ENCODE data around the gene SLC1A4. TPM values are rescaled to one million over a fixed set of nuclear protein-coding genes. Genes with fewer than 3 reads are reported as not detected.

SLC1A4 gene
- polyA plus RNA-seq, 3 donors from 2014 or later: 7.0 to 10.4 (median 8.2) TPM

Other genes with a start within 250 kb of the SLC1A4 start
- gene CEP68, start 67.0 kb downstream of the SLC1A4 start, polyA plus RNA-seq: 1 to 10 TPM; 5.8 to 8.6 (median 7.9) TPM
- gene RAB1A, start 140.7 kb downstream of the SLC1A4 start, polyA plus RNA-seq: 10 to 100 TPM; 32.7 to 84.7 (median 43.8) TPM
- gene ACTR2, start 238.4 kb downstream of the SLC1A4 start, polyA plus RNA-seq: 100 to 1,000 TPM; 292 to 478 (median 422) TPM

All from immature natural killer cell (primary cell).